ENCODE results near the gene DHRS12.
A peak's percentile ranks its signal among the peaks of the same experiment; 100 is the strongest.

- TF ChIP-seq, protein P1, sequence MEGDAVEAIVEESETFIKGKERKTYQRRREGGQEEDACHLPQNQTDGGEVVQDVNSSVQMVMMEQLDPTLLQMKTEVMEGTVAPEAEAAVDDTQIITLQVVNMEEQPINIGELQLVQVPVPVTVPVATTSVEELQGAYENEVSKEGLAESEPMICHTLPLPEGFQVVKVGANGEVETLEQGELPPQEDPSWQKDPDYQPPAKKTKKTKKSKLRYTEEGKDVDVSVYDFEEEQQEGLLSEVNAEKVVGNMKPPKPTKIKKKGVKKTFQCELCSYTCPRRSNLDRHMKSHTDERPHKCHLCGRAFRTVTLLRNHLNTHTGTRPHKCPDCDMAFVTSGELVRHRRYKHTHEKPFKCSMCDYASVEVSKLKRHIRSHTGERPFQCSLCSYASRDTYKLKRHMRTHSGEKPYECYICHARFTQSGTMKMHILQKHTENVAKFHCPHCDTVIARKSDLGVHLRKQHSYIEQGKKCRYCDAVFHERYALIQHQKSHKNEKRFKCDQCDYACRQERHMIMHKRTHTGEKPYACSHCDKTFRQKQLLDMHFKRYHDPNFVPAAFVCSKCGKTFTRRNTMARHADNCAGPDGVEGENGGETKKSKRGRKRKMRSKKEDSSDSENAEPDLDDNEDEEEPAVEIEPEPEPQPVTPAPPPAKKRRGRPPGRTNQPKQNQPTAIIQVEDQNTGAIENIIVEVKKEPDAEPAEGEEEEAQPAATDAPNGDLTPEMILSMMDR (IDR thresholded peaks at IDR 0.05; ENCODE audit: low read length), result peak; percentile 78
- no peak for TF ChIP-seq EZH2 (IDR thresholded peaks at IDR 0.05; ENCODE audit: borderline replicate concordance, low read length)
Observed at GRCh38 chr13:51797664-51798488, 6.1 kb downstream of the DHRS12 start.

Data from OCI-LY1 (cell line).